HEK293T (cell line): ENCODE data around the gene TRIM26.

ENCODE experiments used
- CTCF ChIA-PET: fragments of 350-600 bp; formaldehyde crosslinking; extraction: SDS; loops from one replicate; lab custom pipeline; 2021; ENCODE audit warnings: antibody characterized with exemption, inconsistent platforms; lab: Yijun Ruan, JAX
- POLR2A ChIA-PET: fragments of 350-600 bp; formaldehyde crosslinking; extraction: SDS; loops from one replicate; lab custom pipeline; 2020; ENCODE audit warnings: antibody characterized with exemption, inconsistent platforms; lab: Yijun Ruan, JAX
- DNase-seq: peaks from one replicate; pipeline ENCODE4 v3.0.0; 2012; ENCODE audit warnings: mixed read lengths; ENCODE audit errors: extremely low spot score
- ARNT ChIP-seq: fragments of 450-650 bp; IDR thresholded peaks from 2 replicates; pipeline ENCODE4 v1.6.1; 2017; ENCODE audit warnings: mild to moderate bottlenecking
- BHLHE40 ChIP-seq: fragments of 450-650 bp; IDR thresholded peaks from 2 replicates; pipeline ENCODE4 v1.6.1; 2016; ENCODE audit warnings: mild to moderate bottlenecking, moderate library complexity, borderline replicate concordance
- CTBP1 ChIP-seq: fragments of 450-650 bp; IDR thresholded peaks from 2 replicates; pipeline ENCODE4 v1.6.1; 2016; ENCODE audit warnings: borderline replicate concordance
- ELF4 ChIP-seq: fragments of 450-650 bp; IDR thresholded peaks from 2 replicates; pipeline ENCODE4 v1.6.1; 2017; ENCODE audit warnings: antibody characterized with exemption
- FOXA1 ChIP-seq: fragments of 450-650 bp; IDR thresholded peaks from 2 replicates; pipeline ENCODE4 v1.6.1; 2016; ENCODE audit warnings: mild to moderate bottlenecking
- FOXK2 ChIP-seq: fragments of 450-650 bp; IDR thresholded peaks from 2 replicates; pipeline ENCODE4 v1.6.1; 2016; ENCODE audit warnings: mild to moderate bottlenecking
- FOXM1 ChIP-seq: fragments of 450-650 bp; IDR thresholded peaks from 2 replicates; pipeline ENCODE4 v1.6.1; 2017; ENCODE audit warnings: mild to moderate bottlenecking, borderline replicate concordance
- HDGF ChIP-seq: fragments of 450-650 bp; IDR thresholded peaks from 2 replicates; pipeline ENCODE4 v1.6.1; 2017; ENCODE audit warnings: antibody characterized with exemption, borderline replicate concordance
- L3MBTL2 ChIP-seq: fragments of 450-650 bp; conservative IDR thresholded peaks from 2 replicates; pipeline ENCODE4 v1.6.1; 2016; ENCODE audit warnings: mild to moderate bottlenecking
- LEF1 ChIP-seq: fragments of 450-650 bp; IDR thresholded peaks from 2 replicates; pipeline ENCODE4 v1.6.1; 2017; ENCODE audit warnings: mild to moderate bottlenecking, borderline replicate concordance
- NFRKB ChIP-seq: fragments of 450-650 bp; IDR thresholded peaks from 2 replicates; pipeline ENCODE4 v1.6.1; 2016; ENCODE audit warnings: mild to moderate bottlenecking, moderate library complexity
- PKNOX1 ChIP-seq: fragments of 450-650 bp; IDR thresholded peaks from 2 replicates; pipeline ENCODE4 v1.6.1; 2016
- SP1 ChIP-seq: fragments of 450-650 bp; IDR thresholded peaks from 2 replicates; pipeline ENCODE4 v1.6.1; 2017
- SUZ12 ChIP-seq: fragments of 450-650 bp; IDR thresholded peaks from 2 replicates; pipeline ENCODE4 v1.6.1; 2016; ENCODE audit warnings: mild to moderate bottlenecking
- TARDBP ChIP-seq: fragments of 450-650 bp; IDR thresholded peaks from 2 replicates; pipeline ENCODE4 v1.6.1; 2016
- ZNF384 ChIP-seq: fragments of 450-650 bp; IDR thresholded peaks from 2 replicates; pipeline ENCODE4 v1.6.1; 2016

Gene TRIM26

GRCh38 chr6:30238178-30238795 lies 25.1 kb upstream of the TRIM26 start:
- POLR2A ChIA-PET: interaction anchor here (0.6 to 1.1 kb wide), 4 partner anchors 19 to 88 kb away, joined by 3 to 5 read pairs (median 3); no protein-coding TSS in a partner anchor
- peak; percentile 45 for DNase-seq
- CTCF ChIA-PET: interaction anchor here (1.0 to 1.4 kb wide), 2 partner anchors 19 to 159 kb away, joined by 6 read pairs; no protein-coding TSS in a partner anchor
- TF ChIP-seq BHLHE40: no peak
- TF ChIP-seq L3MBTL2: no peak
- no peak for TF ChIP-seq FOXA1
- no peak for TF ChIP-seq ARNT
- no peak for TF ChIP-seq CTBP1
- no peak for TF ChIP-seq ZNF384
- no peak for TF ChIP-seq FOXK2
- no peak for TF ChIP-seq PKNOX1
- no peak for TF ChIP-seq FOXM1

- ChIA-PET POLR2A (interaction anchor here (1.0 kb wide), 1 partner anchor 91 kb away, joined by 4 read pairs; no protein-coding TSS in a partner anchor), CTCF (no interaction called here)
- DNase-seq: no peak
Observed at GRCh38 chr6:30234356-30234755, 21.1 kb upstream of the TRIM26 start.

GRCh38 chr6:30231067-30231466 lies 17.9 kb upstream of the TRIM26 start:
- no peak for TF ChIP-seq ARNT
- TF ChIP-seq TARDBP: no peak
- no peak for TF ChIP-seq CTBP1
- no peak for TF ChIP-seq SP1
- no peak for TF ChIP-seq PKNOX1
- TF ChIP-seq ZNF384: no peak
- CTCF ChIA-PET: interaction anchor here (0.7 kb wide), 1 partner anchor 405 kb away, joined by 3 read pairs; no protein-coding TSS in a partner anchor
- POLR2A ChIA-PET: interaction anchor here (0.6 kb wide), 1 partner anchor 10 kb away, joined by 3 read pairs; no protein-coding TSS in a partner anchor
- no peak for DNase-seq

More at GRCh38 chr6:30234356-30234755, 21.1 kb upstream of the TRIM26 start:
- TF ChIP-seq HDGF: no peak
- TF ChIP-seq CTBP1: no peak
- TF ChIP-seq LEF1: no peak
- TF ChIP-seq TARDBP: no peak
- TF ChIP-seq BHLHE40: no peak
- no peak for TF ChIP-seq ELF4
- TF ChIP-seq L3MBTL2: no peak
- TF ChIP-seq FOXA1: no peak
- TF ChIP-seq PKNOX1: no peak
- TF ChIP-seq FOXK2: no peak
- no peak for TF ChIP-seq SUZ12
- no peak for TF ChIP-seq SP1
- no peak for TF ChIP-seq ZNF384

DNA sequence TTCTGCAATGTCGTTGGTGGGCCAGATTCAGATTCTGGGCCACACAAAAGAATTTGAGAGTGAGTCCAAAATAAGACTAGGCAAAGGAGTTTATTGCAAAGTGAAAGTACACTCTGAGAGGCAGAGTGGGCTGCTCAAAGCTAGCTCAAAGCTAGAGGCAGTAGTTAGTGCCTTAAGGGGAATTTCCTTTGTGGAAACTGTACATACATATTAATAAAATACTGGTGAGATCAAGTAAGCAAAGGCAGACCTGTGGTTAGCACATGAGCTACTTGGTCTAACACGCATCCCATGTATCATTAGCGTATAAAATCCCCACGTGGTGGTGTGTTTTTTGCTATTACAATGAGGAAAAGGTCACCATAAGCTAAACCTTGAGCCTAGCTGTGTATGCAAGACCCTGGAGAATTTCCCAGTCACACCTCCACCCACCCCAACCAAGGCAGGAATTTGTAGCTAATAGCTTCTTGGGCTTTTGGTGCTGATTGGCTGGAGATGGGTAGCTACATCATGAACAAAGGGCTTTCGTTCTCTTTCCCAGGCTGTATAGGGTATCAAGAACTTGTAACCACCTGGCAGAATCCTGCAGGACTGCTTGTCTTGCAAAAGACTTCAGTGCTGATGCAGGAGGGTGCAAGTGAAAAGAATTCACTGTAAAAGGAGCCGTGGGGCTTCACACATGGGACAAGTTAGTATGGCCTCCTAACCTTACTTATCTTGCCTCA lies 14.7 kb upstream of the TRIM26 start:
- DNase-seq: no peak
- ChIA-PET POLR2A (interaction anchor here (1.2 to 1.8 kb wide), 2 partner anchors 9 to 14 kb away, joined by 4 to 9 read pairs; partner anchors contain the start of gene TRIM26), CTCF (interaction anchor here (0.6 to 1.5 kb wide), 3 partner anchors 9 to 87 kb away, joined by 3 to 5 read pairs (median 3); no protein-coding TSS in a partner anchor)
- no peak for TF ChIP-seq ELF4
- TF ChIP-seq PKNOX1: no peak
- no peak for TF ChIP-seq SP1
- TF ChIP-seq FOXK2: no peak
- no peak for TF ChIP-seq SUZ12
- TF ChIP-seq FOXA1: no peak
- TF ChIP-seq BHLHE40: no peak
- no peak for TF ChIP-seq FOXM1
- TF ChIP-seq ZNF384: no peak
- TF ChIP-seq LEF1: no peak
- TF ChIP-seq NFRKB: no peak
- TF ChIP-seq ARNT: no peak
- TF ChIP-seq TARDBP: no peak
- no peak for TF ChIP-seq HDGF
- no peak for TF ChIP-seq CTBP1
- no peak for TF ChIP-seq L3MBTL2

GRCh38 chr6:30227242-30227722 lies 14.1 kb upstream of the TRIM26 start:
- TF ChIP-seq FOXK2: no peak
- TF ChIP-seq ZNF384: no peak
- TF ChIP-seq TARDBP: no peak
- TF ChIP-seq ARNT: no peak
- no peak for TF ChIP-seq ELF4
- TF ChIP-seq FOXM1: no peak
- no peak for TF ChIP-seq PKNOX1
- no peak for TF ChIP-seq CTBP1
- no peak for TF ChIP-seq LEF1
- ChIA-PET POLR2A (interaction anchor here (1.2 to 1.8 kb wide), 2 partner anchors 8 to 14 kb away, joined by 4 to 9 read pairs; partner anchors contain the start of gene TRIM26), CTCF (interaction anchor here (0.6 to 1.5 kb wide), 3 partner anchors 8 to 88 kb away, joined by 3 to 5 read pairs (median 3); no protein-coding TSS in a partner anchor)
- no peak for DNase-seq
